Lower leg skin (tissue), 4 donors: ENCODE results near the gene FTO. TPM values are rescaled to one million over a fixed set of nuclear protein-coding genes. Genes with fewer than 3 reads are reported as not detected.

Source experiments
- DNase-seq, 2 donors: peaks; one replicate each; pipeline ENCODE4 v3.0.0-alpha.2; 2019; ENCODE audit warnings: low spot score in 2 of 2
- H3K4me3 ChIP-seq: fragments of 200-600 bp; sonication (generic); 2 replicates; pipeline ENCODE4 v1.5.1; 2017; ENCODE audit warnings: mild to moderate bottlenecking, low read depth; ENCODE audit not compliant: poor library complexity, severe bottlenecking
- CTCF ChIP-seq, 3 donors: fragments of 450-650 bp; IDR thresholded peaks; one replicate each; pipeline ENCODE4 v1.5.1; 2016; ENCODE audit warnings: antibody characterized with exemption in 3 of 3, mild to moderate bottlenecking in 3 of 3, moderate library complexity in 2 of 3
- POLR2A ChIP-seq, 2 donors: fragments of 450-650 bp; IDR thresholded peaks; one replicate each; pipeline ENCODE4 v1.6.1; 2016 to 2017; ENCODE audit warnings: antibody characterized with exemption in 2 of 2, mild to moderate bottlenecking in 1 of 2, moderate library complexity in 1 of 2
- WGBS, 2 donors: methylation state at CpG; one replicate each; pipeline ENCODE4 v1.1.5; 2018; 5-methylcytosine and 5-hydroxymethylcytosine counted together
- intact Hi-C: fragments of 100-400 bp; cut with DNase I; formaldehyde crosslinking; loops from one replicate; pipeline ENCODE4 v1.15.0; 2023; ENCODE audit warnings: low total_unique reads
- total RNA-seq, 4 donors: library from RNA; depleted of rRNA; stranded (reverse); fragments of >200 nt; gene quantifications; one replicate each; pipeline ENCODE4 v1.1.0, GENCODE V29; 2016

The FTO gene
- total RNA-seq, 4 donors from 2014 or later, result 61.2 to 88.2 (median 64.1) TPM

GRCh38 chr16:54136276-54136625 is 432.3 kb downstream of the FTO start:
- DNase-seq, result no peak
- intact Hi-C loops, result no loop called here
- 79% methylated on average over 2 of the region's 2 CpGs for WGBS, 2 donors
- H3K4me3 ChIP-seq, result no peak overlapping the region
- no peak for TF ChIP-seq POLR2A (IDR thresholded peaks at IDR 0.05)
- no peak for TF ChIP-seq CTCF (IDR thresholded peaks at IDR 0.05)

GRCh38 chr16:54140057-54140787 is 436.3 kb downstream of the FTO start:
- no peak overlapping the region for H3K4me3 ChIP-seq
- no peak for TF ChIP-seq CTCF (IDR thresholded peaks at IDR 0.05)
- no peak for TF ChIP-seq POLR2A (IDR thresholded peaks at IDR 0.05)
- DNase-seq, result no peak
- 85 to 93% methylated on average over 4 of the region's 4 CpGs for WGBS, 2 donors
- intact Hi-C loops, result no loop called here

- 92 to 96% methylated on average over 4 of the region's 4 CpGs for WGBS, 2 donors
- H3K4me3 ChIP-seq, result no peak overlapping the region
- DNase-seq, result no peak
- no peak for TF ChIP-seq POLR2A (IDR thresholded peaks at IDR 0.05)
- intact Hi-C loops, result no loop called here
Observed at GRCh38 chr16:54140788-54141136, 436.8 kb downstream of the FTO start.

GRCh38 chr16:54142787-54143186 is 438.8 kb downstream of the FTO start:
- WGBS, 2 donors, result 72 to 81% methylated on average over 4 of the region's 4 CpGs
- intact Hi-C loops, result no loop called here
- TF ChIP-seq CTCF (IDR thresholded peaks at IDR 0.05), result no peak
- TF ChIP-seq POLR2A (IDR thresholded peaks at IDR 0.05), result no peak
- no peak overlapping the region for H3K4me3 ChIP-seq
- no peak for DNase-seq

- TF ChIP-seq POLR2A (IDR thresholded peaks at IDR 0.05) (no peak), CTCF (IDR thresholded peaks at IDR 0.05) (no peak)
- no peak overlapping the region for H3K4me3 ChIP-seq
- intact Hi-C loops, result no loop called here
- 93 to 97% methylated on average over 4 of the region's 4 CpGs for WGBS, 2 donors
- no peak for DNase-seq
Observed at GRCh38 chr16:54143410-54143809, 439.5 kb downstream of the FTO start.

- TF ChIP-seq CTCF (IDR thresholded peaks at IDR 0.05), result no peak
- TF ChIP-seq POLR2A (IDR thresholded peaks at IDR 0.05), result no peak
- no peak for DNase-seq
- H3K4me3 ChIP-seq, result no peak overlapping the region
- intact Hi-C loops, result no loop called here
- WGBS, 2 donors, result 65 to 74% methylated on average over 13 of the region's 13 CpGs
Observed at GRCh38 chr16:54143934-54144571, 440.1 kb downstream of the FTO start.
